H1 (cell line): ENCODE data around the gene RNF111. TPM values are rescaled to one million over a fixed set of nuclear protein-coding genes. Genes with fewer than 3 reads are reported as not detected.

Experiments
- ATF2 ChIP-seq: IDR thresholded peaks from 2 replicates; pipeline ENCODE4 v1.6.1; 2012; ENCODE audit warnings: low read length, inconsistent platforms
- CHD7 ChIP-seq: fragments of 300-600 bp; sonication (generic); IDR thresholded peaks from 2 replicates; pipeline ENCODE4 v1.7.1; 2012; ENCODE audit warnings: low read length, moderate library complexity, mild to moderate bottlenecking, inconsistent platforms; ENCODE audit not compliant: insufficient replicate concordance
- CTCF ChIP-seq, 3 experiments: IDR thresholded peaks; 1 replicate in 2 of 3; 2 replicates in 1 of 3; pipeline versions ENCODE4 v1.5.1 to v1.6.1; 2011; ENCODE audit warnings: low read length in 3 of 3, mild to moderate bottlenecking in 3 of 3, inconsistent platforms in 2 of 3, low read depth in 1 of 3, moderate library complexity in 1 of 3; ENCODE audit not compliant: insufficient read depth in 1 of 3; ENCODE audit errors: control extremely low read depth in 1 of 3
- EP300 ChIP-seq, 2 experiments: IDR thresholded peaks; 1 replicate in 1 of 2; 2 replicates in 1 of 2; pipeline ENCODE4 v1.6.1; 2011 to 2012; ENCODE audit warnings: low read depth in 2 of 2, low read length in 2 of 2, mild to moderate bottlenecking in 2 of 2, borderline replicate concordance in 1 of 2, inconsistent platforms in 1 of 2, moderate library complexity in 1 of 2
- RFX5 ChIP-seq: IDR thresholded peaks from 2 replicates; pipeline ENCODE4 v1.6.1; 2011; ENCODE audit warnings: low read depth, low read length, improper control_type of control experiment, borderline replicate concordance
- SP2 ChIP-seq: IDR thresholded peaks from 2 replicates; pipeline ENCODE4 v1.6.1; 2012; ENCODE audit warnings: mild to moderate bottlenecking, low read length, inconsistent platforms
- polyA plus RNA-seq, 7 experiments: library from polyadenylated mRNA; depleted of rRNA in 3 of 7; stranded (reverse) in 5 of 7; unstranded in 2 of 7; fragments of >200 nt in 5 of 7; fragments of 200-250 nt in 2 of 7; gene quantifications; 1 replicate in 5 of 7; 2 replicates in 1 of 7; 4 replicates in 1 of 7; pipeline versions ENCODE4 v1.2.1 to v1.2.3, GENCODE V29; 2011 to 2013; ENCODE audit warnings: missing spikeins in 2 of 7, mixed read lengths in 2 of 7
- total RNA-seq: library from RNA; stranded (reverse); fragmentation: NEBNext Ultra II Directional; extraction: Animal tissue kit (Norgen Biotek cat#: 25700); gene quantifications from 2 replicates; pipeline ENCODE4 v1.2.1, GENCODE V29; 2021

The RNF111 gene
- total and polyA plus RNA-seq, 2 of the 8 experiments (the other 6 are each of a cell fraction or from before 2014, with no cell fraction given), result 18.5 to 26.6 TPM

GRCh38 chr15:58983261-58983660, 4.2 kb upstream of the RNF111 start (continued):
- TF ChIP-seq CTCF (IDR thresholded peaks at IDR 0.05; ENCODE audit: control extremely low read depth in 1 of 3, insufficient read depth in 1 of 3, low read depth in 1 of 3, low read length in 3 of 3) (no peak), RFX5 (no peak), EP300 (IDR thresholded peaks at IDR 0.05; ENCODE audit: borderline replicate concordance in 1 of 2, low read depth in 2 of 2, low read length in 2 of 2) (no peak), CHD7 (no peak), SP2 (no peak), ATF2 (no peak)
